Peyer's patch (tissue), 4 donors: ENCODE results near the gene CSH2.

ENCODE experiments used
- CTCF ChIP-seq, 6 experiments: fragments of 450-650 bp in 4 of 6; fragments of 200-600 bp in 2 of 6; sonication (generic) in 1 of 6; IDR thresholded peaks; one replicate each; pipeline ENCODE4 v1.5.1; 2017 to 2019; ENCODE audit warnings: antibody characterized with exemption in 6 of 6, mild to moderate bottlenecking in 3 of 6, moderate library complexity in 1 of 6
- POLR2A ChIP-seq, 2 donors: fragments of 450-650 bp; IDR thresholded peaks; one replicate each; pipeline ENCODE4 v1.5.1; 2017; ENCODE audit warnings: antibody characterized with exemption in 2 of 2, mild to moderate bottlenecking in 2 of 2, moderate library complexity in 2 of 2

GRCh38 chr17:63916566-63917185, 43.2 kb upstream of the CSH2 start:
- no peak for TF ChIP-seq POLR2A (IDR thresholded peaks at IDR 0.05)
- no peak for TF ChIP-seq CTCF (IDR thresholded peaks at IDR 0.05)
